SW480 (cell line): Measurements from ENCODE around the gene SATB2.
A peak's percentile ranks its signal among the peaks of the same experiment; 100 is the strongest.

ENCODE experiments used
- DNase-seq: peaks from one replicate; pipeline ENCODE4 v3.0.0-alpha.2; 2016; ENCODE audit warnings: low spot score

Gene SATB2

DNA sequence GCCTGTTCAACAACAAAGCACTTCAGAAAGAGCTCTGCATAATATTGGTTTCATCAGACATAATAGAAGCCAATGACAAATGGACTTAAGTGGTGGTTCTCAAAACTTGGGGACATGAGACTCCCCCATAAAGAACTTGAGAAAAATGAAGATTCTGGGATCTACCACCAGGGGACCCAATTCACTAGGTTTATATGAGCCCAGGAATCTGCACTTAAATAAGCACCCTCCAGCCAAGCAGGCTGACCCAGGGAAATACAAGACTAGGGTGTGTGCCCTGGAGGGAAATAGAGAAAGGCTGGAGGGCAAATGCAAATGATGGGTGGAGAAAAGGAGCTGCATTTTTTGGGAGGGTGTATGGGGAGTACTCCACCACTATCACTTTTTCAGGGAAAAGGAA is 52.5 kb downstream of the SATB2 start:
- DNase-seq: peak; percentile 6

DNA sequence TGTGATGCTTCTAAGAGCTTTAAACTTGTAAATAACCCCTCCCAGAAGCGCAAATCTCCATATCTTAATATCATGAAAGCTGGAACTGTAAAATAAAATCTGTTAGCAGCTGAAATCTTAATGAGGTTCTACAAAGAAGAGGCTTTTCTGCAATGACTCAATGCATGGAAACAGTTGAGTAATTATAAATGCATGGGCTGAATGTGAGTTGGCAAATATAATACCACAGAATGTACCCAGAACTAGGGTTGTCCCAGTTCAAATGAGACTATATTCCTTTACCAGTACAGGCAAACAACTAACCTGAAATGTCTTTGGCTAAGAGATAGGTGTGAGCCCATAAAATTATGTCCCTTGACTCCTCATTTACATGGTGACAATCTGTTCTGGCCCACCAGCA is 52.9 kb downstream of the SATB2 start:
- DNase-seq: no peak

DNA sequence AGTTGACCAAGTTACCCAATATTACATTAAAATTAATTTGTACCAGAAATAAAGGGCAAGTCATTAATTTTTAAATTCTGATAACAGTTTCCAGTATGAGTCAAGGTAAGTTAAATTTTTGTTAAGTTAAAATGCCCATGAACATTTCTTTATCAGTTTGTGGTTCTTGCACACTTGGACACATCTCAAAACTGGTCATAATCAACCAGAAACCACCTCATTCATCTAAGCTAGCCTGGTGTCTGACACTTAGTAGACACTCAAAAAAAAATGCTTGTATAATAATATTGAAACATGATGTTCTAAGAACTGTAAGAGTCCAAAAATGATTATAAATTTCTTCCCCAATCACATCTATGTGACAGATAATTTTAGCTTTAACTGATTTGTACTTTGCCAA is 62.4 kb downstream of the SATB2 start:
- DNase-seq: no peak

DNA sequence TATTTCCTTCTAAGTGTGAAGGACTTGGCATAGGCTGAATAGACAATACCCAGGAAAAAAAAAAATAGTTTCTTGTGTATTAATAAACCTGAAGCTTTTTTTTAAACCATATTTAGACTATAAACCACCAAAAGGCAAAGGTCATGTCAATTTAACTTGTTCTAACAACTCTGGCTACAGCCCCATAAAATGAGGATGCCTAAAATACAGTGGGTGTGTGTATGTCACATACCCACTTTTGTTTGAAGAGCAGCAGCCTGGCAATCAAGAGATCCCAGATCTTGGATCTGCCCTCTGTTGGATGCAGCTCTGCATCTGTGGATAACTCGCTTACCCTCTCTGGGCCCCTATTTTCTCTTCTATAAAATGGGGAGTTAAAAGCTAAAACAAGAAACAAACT is 65.4 kb downstream of the SATB2 start:
- DNase-seq: no peak

DNA sequence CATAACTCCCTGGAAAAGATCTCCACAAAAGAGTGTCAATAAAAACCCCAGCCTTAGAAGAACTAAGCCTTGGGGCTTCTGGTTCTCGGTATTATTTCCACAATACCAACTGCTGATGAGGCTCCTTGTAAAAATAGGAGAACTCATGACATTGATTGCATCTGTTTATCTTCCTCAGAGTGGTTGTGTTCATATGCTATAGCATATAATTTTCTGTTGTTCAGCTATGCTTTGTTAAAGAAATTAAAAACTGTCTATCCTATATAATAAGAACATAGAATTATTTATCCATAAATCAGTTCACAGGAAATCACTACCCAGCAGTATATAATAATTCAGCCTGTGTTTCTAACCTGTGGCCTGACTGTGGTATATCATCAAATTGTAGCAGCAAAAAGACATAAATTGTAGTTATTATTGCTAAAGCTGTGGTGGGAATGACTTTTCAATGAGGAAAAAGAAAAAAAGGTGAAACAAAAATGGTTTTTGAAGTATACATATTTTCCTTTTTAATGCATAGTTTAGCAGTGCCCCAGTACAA is 68.9 kb downstream of the SATB2 start:
- no peak for DNase-seq

DNA sequence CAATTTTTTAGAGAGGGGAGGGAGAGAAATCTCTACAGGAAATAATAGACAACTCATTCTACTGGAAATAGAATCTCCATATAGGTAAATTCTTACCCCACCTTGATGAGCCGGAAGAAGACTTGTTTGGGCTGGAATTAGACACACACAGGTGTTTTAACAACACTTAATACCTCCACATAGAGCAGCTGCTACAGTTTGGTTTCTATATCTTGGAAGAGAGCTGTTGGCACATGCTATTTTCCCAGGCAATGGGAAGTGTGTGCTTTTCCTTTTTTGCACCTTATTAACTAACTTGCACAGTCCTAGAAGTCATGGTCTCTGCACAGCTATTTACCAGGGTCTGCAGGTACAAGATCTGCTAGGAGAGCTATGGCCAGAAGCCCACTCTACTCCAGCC is 73.7 kb downstream of the SATB2 start:
- DNase-seq: no peak

DNA sequence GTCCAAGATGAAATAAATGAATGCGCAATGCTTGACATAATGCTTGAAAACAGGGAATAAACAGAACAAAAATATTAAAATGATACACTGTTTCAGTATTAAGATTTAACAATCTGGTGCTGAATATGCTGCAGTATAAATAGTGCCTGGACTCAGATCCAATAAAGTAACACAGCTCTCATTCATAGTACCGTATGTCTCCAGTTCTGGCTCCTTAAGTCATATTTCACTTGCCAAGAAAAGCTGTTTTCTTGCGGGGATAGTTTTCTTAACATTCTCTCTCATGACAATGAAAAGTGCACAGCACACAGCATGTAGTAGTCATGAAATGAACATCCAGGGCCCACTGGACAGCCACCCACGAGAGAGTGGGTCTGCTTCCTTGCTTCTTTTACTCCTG is 74.7 kb downstream of the SATB2 start:
- no peak for DNase-seq

DNA sequence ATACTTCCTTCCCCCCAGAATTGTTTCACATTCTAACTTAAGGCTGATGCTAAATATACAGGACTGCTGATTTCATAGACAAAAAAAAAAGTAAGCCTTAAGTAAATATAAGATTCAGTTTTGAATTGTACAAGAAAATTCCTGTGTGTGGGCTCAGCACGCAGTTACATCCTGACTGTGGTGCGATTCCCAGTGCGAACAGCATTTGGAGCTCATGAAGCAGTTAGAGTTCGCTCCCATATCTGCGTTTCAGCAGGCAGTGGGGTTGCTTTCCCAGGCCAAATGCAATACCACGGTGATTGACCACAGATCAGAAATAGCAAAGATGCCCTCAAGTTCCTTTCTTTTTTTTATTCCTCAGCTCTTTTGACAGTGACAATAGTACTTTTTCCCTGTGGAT is 75.6 kb downstream of the SATB2 start:
- DNase-seq: no peak

DNA sequence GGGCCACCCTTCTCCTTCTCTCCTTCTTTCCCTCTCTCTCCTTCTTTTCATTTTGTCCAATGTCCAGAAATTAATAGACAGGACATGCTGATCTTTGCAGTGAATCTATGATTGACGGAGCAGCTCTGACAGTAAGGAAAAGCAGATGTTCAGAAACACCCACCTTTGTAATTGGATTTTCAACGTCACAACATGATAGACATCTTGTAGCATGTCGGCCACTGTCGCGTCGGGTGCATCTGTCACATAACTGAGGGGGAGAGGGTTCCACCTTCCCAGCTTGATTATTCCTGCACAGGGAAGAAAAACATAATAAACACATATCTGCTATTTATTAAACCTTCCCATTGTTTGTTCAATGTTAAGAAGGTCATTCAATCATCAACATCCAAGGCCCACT is 76.2 kb downstream of the SATB2 start:
- no peak for DNase-seq

DNA sequence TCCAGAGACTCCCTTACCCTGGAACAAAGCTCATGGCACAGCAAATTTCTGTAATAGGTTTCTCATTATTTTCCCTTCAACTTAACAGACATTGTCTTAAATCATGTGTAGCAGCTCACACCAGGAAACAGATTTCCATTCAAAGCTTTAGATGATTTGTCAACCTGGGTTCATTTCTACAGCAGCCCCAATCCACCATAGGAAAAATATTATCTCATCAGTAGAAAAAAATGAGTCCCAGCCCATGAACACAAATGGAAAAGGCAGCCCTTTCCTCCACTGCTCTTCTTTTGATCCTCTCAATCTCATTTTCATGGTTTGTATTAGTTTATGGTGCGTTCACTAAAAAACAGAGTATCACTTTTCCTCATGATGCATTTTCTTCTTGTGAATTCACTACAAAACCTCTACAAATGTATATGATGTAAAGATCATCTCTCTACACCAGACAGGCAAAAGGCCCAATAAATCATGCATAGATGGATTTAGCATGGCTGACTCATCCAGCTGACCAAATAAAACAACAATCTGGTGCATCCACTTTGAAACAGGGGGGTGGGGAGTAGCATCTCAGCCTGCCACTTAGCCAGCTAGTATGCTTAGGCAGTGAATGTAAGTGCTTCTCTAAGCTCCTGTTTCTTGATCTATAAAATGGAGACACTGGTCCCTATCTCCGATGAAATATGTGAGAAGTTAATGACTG is 78.6 kb downstream of the SATB2 start:
- DNase-seq: peak; percentile 18

DNA sequence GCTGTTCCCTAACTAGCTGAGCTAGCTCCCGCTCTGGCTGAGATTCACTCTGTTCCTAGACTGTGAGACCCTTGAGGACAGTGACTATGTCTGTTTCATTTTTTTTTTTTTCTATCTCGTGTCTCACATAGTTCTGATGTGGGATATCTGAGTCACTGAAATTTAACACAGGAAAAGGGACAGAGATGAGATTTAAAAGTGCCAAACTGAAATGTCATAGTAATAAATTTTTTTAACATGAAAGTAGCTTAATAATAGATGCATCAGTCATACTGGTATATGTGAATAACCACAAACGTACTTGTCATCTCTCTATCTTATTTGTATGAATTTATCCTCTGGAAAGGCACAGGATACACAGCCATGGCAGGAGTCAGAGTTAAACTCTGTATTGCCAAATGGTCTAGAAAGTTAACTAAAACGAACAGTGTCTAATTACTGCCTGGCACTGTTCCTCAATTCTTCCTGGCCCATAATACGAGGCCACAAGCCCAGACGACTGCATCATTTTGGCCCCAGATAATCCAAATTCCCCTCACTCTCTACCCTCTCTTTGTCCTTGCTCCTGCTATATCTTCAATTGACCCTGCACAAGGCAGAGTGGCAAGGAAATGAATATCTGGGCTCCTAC is 87.5 kb downstream of the SATB2 start:
- DNase-seq: no peak

DNA sequence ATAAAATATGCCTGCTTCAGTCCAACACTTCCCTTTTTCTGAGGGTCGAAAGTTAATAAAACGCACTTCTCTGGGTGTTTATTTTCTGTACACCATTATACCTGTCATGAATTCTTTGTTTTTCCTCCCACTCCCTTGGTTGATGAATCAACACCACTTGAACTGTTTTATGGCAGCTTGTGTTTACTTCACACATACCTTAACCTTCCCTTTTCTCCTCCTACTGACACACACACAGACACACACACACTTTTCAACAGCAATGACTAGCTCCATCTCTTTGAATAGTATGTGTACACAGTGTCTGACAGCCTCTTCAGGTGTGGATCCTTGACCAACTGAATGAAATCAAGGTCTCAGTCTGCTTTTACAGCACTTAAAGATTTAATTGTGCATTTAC is 91.3 kb downstream of the SATB2 start:
- DNase-seq: peak; percentile 65

DNA sequence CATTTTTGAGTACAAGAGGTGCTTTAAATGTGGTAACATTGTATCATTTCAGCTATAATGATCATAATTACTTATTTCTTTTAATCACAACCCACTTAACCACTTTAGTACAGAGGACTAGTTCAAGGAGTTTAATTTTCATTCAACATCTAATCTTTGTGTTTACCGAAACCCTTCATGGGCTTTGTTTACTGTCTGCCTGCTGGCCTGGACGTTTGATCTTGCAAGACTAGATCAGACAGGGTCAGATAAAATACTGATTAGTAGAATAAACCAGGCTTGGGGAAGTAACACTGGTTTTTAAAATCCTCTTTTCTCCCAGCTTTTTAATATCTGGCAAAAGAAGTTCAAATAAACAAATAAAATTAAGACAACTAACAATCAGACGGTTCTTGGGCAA is 93.6 kb downstream of the SATB2 start:
- no peak for DNase-seq

DNA sequence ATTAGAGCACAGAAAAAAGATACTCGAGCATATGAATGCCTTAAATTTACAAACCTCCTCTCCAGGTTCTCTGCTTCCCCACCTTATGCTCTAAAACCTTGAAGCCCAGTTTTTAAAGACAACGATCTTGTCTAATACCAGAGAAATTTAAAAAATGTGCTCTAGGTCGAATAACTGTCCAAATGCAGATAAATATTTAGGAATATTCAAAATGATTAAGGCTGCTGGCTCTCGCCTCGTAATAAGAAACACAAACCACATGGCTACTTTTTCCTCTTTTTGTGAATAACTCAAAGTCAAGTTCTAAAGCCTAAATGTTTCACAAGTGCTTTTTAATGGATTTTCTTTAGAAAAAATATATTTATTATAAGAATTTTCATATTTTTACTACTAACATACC is 101.3 kb downstream of the SATB2 start:
- DNase-seq: no peak

DNA sequence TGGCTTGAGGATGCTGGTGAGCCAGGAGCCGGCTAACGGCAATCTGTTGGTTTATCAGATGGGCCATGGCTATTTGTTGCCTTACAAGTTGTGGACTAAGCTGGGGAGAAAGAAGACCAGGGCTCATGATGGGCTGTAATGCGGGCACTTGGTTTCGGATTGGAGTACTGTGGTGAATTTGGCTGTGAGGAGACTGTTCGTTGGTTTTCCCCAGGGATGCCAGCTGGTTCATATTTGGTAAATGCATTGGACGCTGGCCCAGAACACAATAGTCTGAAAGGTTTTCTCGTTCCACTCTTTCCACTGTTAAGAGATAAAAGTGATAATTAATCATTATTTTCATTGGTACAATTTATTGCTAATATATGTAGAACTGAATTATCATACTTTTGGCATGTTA is 108.9 kb downstream of the SATB2 start:
- DNase-seq: no peak

DNA sequence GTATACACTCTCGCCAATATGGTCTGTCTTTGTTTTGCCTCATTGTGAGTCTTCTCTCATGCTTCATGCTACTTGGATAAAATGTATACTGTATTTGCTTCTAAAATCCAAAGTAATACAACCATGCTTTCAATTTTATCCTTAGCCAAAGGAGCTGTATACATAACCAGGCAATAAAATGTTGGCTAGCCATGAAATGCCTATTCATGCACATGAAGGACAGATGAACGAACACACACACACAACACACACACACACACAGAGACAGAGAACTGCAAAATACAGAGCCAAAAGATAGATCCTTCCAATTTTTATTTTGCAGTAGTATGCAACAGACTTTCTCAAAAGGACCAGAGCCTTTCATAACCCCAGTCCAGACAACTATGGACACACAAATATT is 113.7 kb downstream of the SATB2 start:
- no peak for DNase-seq

DNA sequence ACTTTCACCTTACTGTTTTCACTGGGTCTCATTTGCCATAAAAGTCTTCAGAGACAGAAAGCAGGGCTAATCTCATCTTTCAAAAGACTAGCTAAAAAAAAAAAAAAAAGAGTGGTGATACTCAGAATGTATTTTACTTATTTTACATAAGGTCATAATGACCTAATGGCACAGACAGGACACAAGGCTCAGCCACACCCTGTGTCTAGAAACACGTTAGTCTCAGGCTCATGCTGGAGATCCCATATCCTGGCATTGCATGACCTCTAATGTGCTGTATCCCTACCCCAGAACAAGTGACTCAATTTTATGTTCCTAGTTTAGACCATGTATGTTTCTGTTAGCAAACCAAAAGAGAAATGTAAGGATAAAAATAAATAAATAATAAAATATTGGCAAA is 115.4 kb downstream of the SATB2 start:
- DNase-seq: no peak

DNA sequence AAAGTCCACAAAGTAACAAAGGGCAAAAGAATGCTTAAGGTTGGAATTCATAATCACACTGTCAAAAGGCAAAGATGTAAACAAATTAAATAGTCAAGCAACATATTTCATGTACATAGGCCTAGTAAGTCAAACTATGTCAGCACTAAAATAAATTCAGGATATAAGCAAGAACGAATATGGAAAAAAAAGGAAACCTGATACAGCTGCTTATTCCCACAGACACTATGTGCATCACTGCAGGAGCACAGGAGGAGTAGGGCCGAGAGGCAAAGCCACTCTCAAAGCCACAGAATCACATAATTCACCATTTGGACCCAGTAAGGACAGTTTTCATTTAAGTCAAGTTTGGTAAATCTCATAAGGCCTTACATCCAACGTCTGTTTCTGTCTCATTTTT is 116.6 kb downstream of the SATB2 start:
- DNase-seq: no peak

DNA sequence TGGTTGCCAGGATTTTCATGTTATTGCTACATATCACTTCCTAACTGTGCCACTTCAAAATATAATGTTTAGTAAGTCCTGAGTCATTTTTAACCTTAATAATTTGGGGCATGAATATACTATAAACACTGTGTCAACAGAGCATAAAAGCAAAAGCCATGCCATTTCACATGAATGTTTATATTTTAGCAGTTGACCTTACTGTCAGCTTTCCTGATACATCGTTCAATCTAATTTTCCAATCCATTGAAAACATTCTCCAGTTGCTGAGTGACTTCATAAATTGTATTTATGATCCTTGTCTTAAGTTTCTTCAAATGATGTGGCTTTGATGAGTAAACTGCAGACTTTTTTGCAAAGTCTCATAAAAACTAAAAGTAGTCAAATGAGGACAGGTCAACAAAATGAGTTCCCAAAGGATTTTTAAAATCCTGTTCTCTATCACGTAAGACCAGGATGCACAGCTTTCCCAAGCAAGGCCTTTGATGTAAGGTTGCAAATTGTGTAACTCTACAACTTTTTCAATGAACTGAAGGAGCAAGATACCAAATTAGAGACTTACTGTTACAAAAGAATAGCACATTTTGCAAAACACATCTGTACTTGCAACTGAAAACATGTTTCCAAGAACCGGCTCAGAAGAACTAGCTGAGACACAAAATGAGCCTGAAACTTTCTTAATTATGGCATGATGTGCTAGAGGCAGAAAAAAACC is 117.7 kb downstream of the SATB2 start:
- no peak for DNase-seq

DNA sequence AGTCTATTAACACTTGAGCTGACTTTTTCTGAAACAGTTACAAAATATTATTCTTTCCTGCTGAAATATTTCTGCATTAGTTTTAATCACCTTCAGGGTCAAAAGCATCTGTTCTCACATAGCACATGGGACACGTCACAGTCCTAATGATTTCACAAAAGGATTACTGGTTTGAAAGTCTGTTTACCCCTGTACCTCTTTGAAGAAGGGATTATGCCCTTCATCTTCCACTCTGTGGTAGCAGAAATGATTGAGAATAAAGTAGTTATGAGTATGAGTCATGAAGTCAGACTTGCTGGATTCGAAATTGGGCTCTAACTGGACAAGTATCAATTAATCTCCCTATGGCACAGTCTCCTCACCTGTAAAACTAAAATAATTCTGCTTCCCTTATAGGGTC is 121.2 kb downstream of the SATB2 start:
- DNase-seq: peak; percentile 56

DNA sequence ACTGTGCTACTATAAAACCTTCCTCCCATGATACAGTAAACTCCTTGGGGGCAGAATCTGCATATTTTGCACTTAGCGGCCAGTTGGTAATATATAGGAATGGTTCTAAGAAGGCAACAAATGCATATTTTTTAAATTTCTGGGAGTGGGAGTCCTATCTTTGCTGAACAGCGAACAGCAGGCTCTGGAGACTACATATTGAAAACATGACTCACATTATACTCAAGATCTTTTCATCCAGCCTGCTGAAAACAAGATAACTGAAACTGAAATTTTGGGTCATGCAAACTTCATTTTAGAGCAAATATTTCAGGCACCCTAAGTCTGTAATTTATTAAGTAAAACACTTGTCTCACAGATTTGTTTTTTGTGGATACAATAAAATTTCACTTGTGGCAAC is 122.2 kb downstream of the SATB2 start:
- no peak for DNase-seq

DNA sequence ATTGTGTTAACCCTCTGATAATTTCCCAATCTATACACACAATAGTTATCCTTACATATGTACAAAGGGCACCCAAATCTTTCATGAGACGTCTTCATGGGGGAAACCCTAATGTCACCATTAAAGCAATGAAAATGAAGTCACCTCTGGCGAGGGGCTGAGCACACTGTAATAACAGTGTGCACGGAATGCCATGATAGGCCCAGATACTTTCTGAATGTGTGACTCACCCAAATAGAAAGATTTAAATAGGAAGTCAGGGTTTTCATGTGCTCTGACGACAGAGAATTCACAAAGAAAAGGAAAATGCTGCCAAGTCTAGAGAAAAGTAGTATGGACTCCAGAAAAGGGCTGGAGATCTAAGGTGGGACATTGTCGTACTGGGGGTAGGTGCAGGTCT is 128.3 kb downstream of the SATB2 start:
- DNase-seq: no peak

DNA sequence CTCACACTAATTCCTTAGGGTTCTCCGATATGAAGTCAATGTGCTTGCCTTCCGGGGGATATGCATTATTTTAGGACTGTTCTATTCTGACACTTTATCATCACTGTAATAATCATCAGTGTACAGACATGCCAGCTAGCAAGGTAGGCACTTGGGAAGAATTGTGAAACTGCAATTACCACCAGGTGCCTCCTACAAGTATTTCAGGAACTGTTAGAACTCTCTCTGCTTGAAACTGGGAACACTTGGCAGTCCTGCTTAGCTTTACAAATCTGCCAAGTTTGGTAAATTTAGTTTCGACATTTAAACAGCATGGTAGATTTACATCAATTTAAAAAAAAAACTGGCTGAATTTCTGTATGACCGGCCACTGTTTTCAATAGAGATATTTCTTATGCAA is 128.7 kb downstream of the SATB2 start:
- no peak for DNase-seq
